ENCODE results near the gene CASP10.

The CASP10 gene

GRCh38 chr2:201151127-201151981 lies 31.6 kb upstream of the CASP10 start:
- no peaks in the 10 kb centered on the region for H3K27me3 ChIP-seq
- H3K4me1 ChIP-seq: peaks cover 0 to 94% (median 17%) of the 10 kb centered on the region in 10 experiments; a peak in 14 of 20 replicates
- H3K9ac ChIP-seq: peak overlapping the region in 5 of 11 experiments; percentile 2 to 62 (median 28); a peak in 7 of 22 replicates
- no peak for TF ChIP-seq Cebpa-rat (IDR thresholded peaks at IDR 0.05)
- H3K4me3 ChIP-seq: no peak overlapping the region
- H3K9me3 ChIP-seq (replicated peaks in 1 of 11): no peaks in the 10 kb centered on the region
- H3K27ac ChIP-seq: peak overlapping the region in 9 of 11 experiments; percentile 18 to 76 (median 62); a peak in 17 of 22 replicates
- H3K4me2 ChIP-seq: peak overlapping the region in 8 of 11 experiments; percentile 22 to 86 (median 55); a peak in 14 of 22 replicates
- peaks cover 38 to 84% (median 65%) of the 10 kb centered on the region in 11 experiments for H3K36me3 ChIP-seq
- peaks cover 0 to 14% (median 0%) of the 10 kb centered on the region in 11 experiments; a peak in 2 of 22 replicates for H4K20me1 ChIP-seq

GRCh38 chr2:201152517-201152916 lies 30.4 kb upstream of the CASP10 start:
- H4K20me1 ChIP-seq: peaks cover 0 to 9% (median 0%) of the 10 kb centered on the region in 11 experiments; a peak in 2 of 22 replicates
- H3K36me3 ChIP-seq: peaks cover 38 to 82% (median 65%) of the 10 kb centered on the region in 11 experiments
- peaks cover 4 to 100% (median 28%) of the 10 kb centered on the region in 10 experiments for H3K4me1 ChIP-seq
- H3K27me3 ChIP-seq: no peaks in the 10 kb centered on the region
- TF ChIP-seq Cebpa-rat (IDR thresholded peaks at IDR 0.05): no peak
- peak overlapping the region in 7 of 11 experiments; percentile 27 to 76 (median 68); a peak in 10 of 22 replicates for H3K27ac ChIP-seq
- peak overlapping the region in 1 of 11 experiments; percentile 62; a peak in 2 of 22 replicates for H3K9ac ChIP-seq
- H3K4me2 ChIP-seq: peak overlapping the region in 3 of 11 experiments; percentile 68 to 86 (median 83); a peak in 6 of 22 replicates
- no peaks in the 10 kb centered on the region for H3K9me3 ChIP-seq (replicated peaks in 1 of 11)
- no peak overlapping the region for H3K4me3 ChIP-seq

- no peak for TF ChIP-seq Cebpa-rat (IDR thresholded peaks at IDR 0.05)
- no peaks in the 10 kb centered on the region for H3K9me3 ChIP-seq (replicated peaks in 1 of 11)
- H3K9ac ChIP-seq: no peak overlapping the region
- peaks cover 0 to 8% (median 0%) of the 10 kb centered on the region in 11 experiments; a peak in 2 of 22 replicates for H4K20me1 ChIP-seq
- peaks cover 11 to 98% (median 32%) of the 10 kb centered on the region in 10 experiments for H3K4me1 ChIP-seq
- peaks cover 38 to 81% (median 65%) of the 10 kb centered on the region in 11 experiments for H3K36me3 ChIP-seq
- H3K4me3 ChIP-seq: no peak overlapping the region
- no peaks in the 10 kb centered on the region for H3K27me3 ChIP-seq
- H3K27ac ChIP-seq: peak overlapping the region in 7 of 11 experiments; percentile 27 to 76 (median 68); a peak in 7 of 22 replicates
- peak overlapping the region in 3 of 11 experiments; percentile 68 to 86 (median 83); a peak in 4 of 22 replicates for H3K4me2 ChIP-seq
Measured at GRCh38 chr2:201152999-201153815, 29.7 kb upstream of the CASP10 start.

- Histone ChIP-seq H3K9ac (peak overlapping the region in 3 of 11 experiments; percentile 35 to 66 (median 52); a peak in 4 of 22 replicates), H3K4me3 (no peak overlapping the region), H3K9me3 (replicated peaks in 1 of 11) (no peaks in the 10 kb centered on the region), H4K20me1 (peaks cover 0 to 5% (median 0%) of the 10 kb centered on the region in 11 experiments; a peak in 2 of 22 replicates), H3K36me3 (peaks cover 36 to 75% (median 63%) of the 10 kb centered on the region in 11 experiments), H3K27me3 (no peaks in the 10 kb centered on the region), H3K27ac (peak overlapping the region in 4 of 11 experiments; percentile 28 to 88 (median 86); a peak in 7 of 22 replicates), H3K4me2 (peak overlapping the region in 3 of 11 experiments; percentile 82 to 92 (median 85); a peak in 6 of 22 replicates), H3K4me1 (peaks cover 19 to 97% (median 42%) of the 10 kb centered on the region in 10 experiments)
- TF ChIP-seq Cebpa-rat (IDR thresholded peaks at IDR 0.05): no peak
Measured at GRCh38 chr2:201154615-201155399, 28.1 kb upstream of the CASP10 start.

DNA sequence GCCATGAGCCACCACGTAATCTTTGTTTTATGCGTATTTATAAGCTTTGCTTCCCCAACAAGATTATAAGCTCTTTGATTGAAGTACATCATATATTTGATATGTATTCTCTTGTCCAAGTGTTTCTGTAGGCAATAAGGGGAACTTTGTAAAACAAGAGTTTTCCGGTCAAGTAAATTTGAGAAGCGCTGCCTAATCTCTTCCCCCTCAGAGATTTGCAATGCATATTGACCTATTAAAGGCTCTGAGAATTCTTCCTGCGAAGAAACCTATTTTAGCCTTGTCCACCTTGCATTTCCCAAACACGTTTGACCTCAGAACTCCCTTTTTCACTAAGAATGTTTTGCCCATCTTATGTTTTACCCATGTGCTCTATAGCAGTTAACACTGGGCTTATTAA lies 26.9 kb upstream of the CASP10 start:
- Histone ChIP-seq H3K9me3 (replicated peaks in 1 of 11) (no peaks in the 10 kb centered on the region), H3K36me3 (peaks cover 33 to 75% (median 63%) of the 10 kb centered on the region in 11 experiments), H3K4me2 (peak overlapping the region in 3 of 11 experiments; percentile 82 to 92 (median 85); a peak in 5 of 22 replicates), H3K4me3 (no peak overlapping the region), H3K9ac (peak overlapping the region in 1 of 11 experiments; percentile 66; a peak in 2 of 22 replicates), H3K27ac (peak overlapping the region in 3 of 11 experiments; percentile 84 to 88 (median 87); a peak in 6 of 22 replicates), H4K20me1 (peaks cover 0 to 5% (median 0%) of the 10 kb centered on the region in 11 experiments; a peak in 2 of 22 replicates), H3K4me1 (peaks cover 19 to 96% (median 37%) of the 10 kb centered on the region in 10 experiments), H3K27me3 (no peaks in the 10 kb centered on the region)
- TF ChIP-seq Cebpa-rat (IDR thresholded peaks at IDR 0.05): no peak

- H3K27me3 ChIP-seq: no peaks in the 10 kb centered on the region
- no peak for TF ChIP-seq Cebpa-rat (IDR thresholded peaks at IDR 0.05)
- H3K9ac ChIP-seq: peak overlapping the region in 3 of 11 experiments; percentile 74 to 76 (median 75); a peak in 5 of 22 replicates
- peaks cover 38 to 80% (median 68%) of the 10 kb centered on the region in 11 experiments for H3K36me3 ChIP-seq
- peak overlapping the region in 9 of 11 experiments; percentile 74 to 88 (median 84); a peak in 15 of 22 replicates for H3K27ac ChIP-seq
- peaks cover 0 to 4% (median 0%) of the 10 kb centered on the region in 11 experiments; a peak in 2 of 22 replicates for H4K20me1 ChIP-seq
- H3K4me2 ChIP-seq: peak overlapping the region in 7 of 11 experiments; percentile 56 to 92 (median 82); a peak in 11 of 22 replicates
- H3K4me1 ChIP-seq: peaks cover 19 to 90% (median 31%) of the 10 kb centered on the region in 10 experiments
- no peaks in the 10 kb centered on the region for H3K9me3 ChIP-seq (replicated peaks in 1 of 11)
- no peak overlapping the region; a peak in 2 of 20 replicates for H3K4me3 ChIP-seq
Measured at GRCh38 chr2:201156640-201157039, 26.3 kb upstream of the CASP10 start.

- H3K36me3 ChIP-seq: peaks cover 38 to 80% (median 69%) of the 10 kb centered on the region in 11 experiments
- peak overlapping the region in 1 of 10 experiments; percentile 9; a peak in 3 of 20 replicates for H3K4me3 ChIP-seq
- peak overlapping the region in 10 of 11 experiments; percentile 56 to 88 (median 84); a peak in 20 of 22 replicates for H3K27ac ChIP-seq
- H3K9ac ChIP-seq: peak overlapping the region in 10 of 11 experiments; percentile 39 to 76 (median 70); a peak in 19 of 22 replicates
- peak overlapping the region; percentile 56 to 92 (median 78) for H3K4me2 ChIP-seq
- H3K27me3 ChIP-seq: no peaks in the 10 kb centered on the region
- no peak; a peak in 1 of 22 replicates for TF ChIP-seq Cebpa-rat (IDR thresholded peaks at IDR 0.05)
- no peaks in the 10 kb centered on the region for H3K9me3 ChIP-seq (replicated peaks in 1 of 11)
- peaks cover 19 to 80% (median 26%) of the 10 kb centered on the region in 10 experiments for H3K4me1 ChIP-seq
- peaks cover 0 to 3% (median 0%) of the 10 kb centered on the region in 11 experiments; a peak in 2 of 22 replicates for H4K20me1 ChIP-seq
Measured at GRCh38 chr2:201157694-201158093, 25.2 kb upstream of the CASP10 start.

Data from BLaER1 treated with 17β-estradiol and CSF1 and Interleukin-3, amounts not matched to agents 10 nM and 100 nM (cell line).